K562 (cell line): Measurements from ENCODE around the gene METTL3. TPM values are rescaled to one million over a fixed set of nuclear protein-coding genes. Genes with fewer than 3 reads are reported as not detected.

Experiments
- ATF6 ChIP-seq: sonication (generic); formaldehyde crosslinking; IDR thresholded peaks from 2 replicates; pipeline ENCODE4 v1.4.0; 2020; ENCODE audit warnings: mild to moderate bottlenecking, missing genetic modification reagents
- C11orf30 ChIP-seq: fragments of 450-650 bp; IDR thresholded peaks from 2 replicates; pipeline ENCODE4 v1.6.1; 2016; ENCODE audit warnings: low read depth, mild to moderate bottlenecking
- CREB1 ChIP-seq, 2 experiments: sonication (generic) in 1 of 2; formaldehyde crosslinking in 1 of 2; IDR thresholded peaks; 2 replicates each; pipeline versions ENCODE4 v1.6.1 to v1.8.0; 2012 to 2022; ENCODE audit warnings: inconsistent platforms in 1 of 2, mild to moderate bottlenecking in 1 of 2, missing genetic modification reagents in 1 of 2, moderate library complexity in 1 of 2
- EWSR1 ChIP-seq: fragments of 450-650 bp; IDR thresholded peaks from 2 replicates; pipeline ENCODE4 v1.6.1; 2018; ENCODE audit warnings: borderline replicate concordance, mild to moderate bottlenecking, low read depth, moderate library complexity; ENCODE audit not compliant: partially characterized antibody
- HDAC2 ChIP-seq: fragments of 450-650 bp; IDR thresholded peaks from 2 replicates; pipeline ENCODE4 v1.6.1; 2016; ENCODE audit warnings: mild to moderate bottlenecking
- KDM4B ChIP-seq, 2 experiments: fragments of 450-650 bp in 1 of 2; sonication (generic) in 1 of 2; IDR thresholded peaks; 2 replicates each; pipeline ENCODE4 v1.6.1; 2016 to 2017; ENCODE audit warnings: borderline replicate concordance in 2 of 2, antibody characterized with exemption in 1 of 2, low read depth in 1 of 2, mild to moderate bottlenecking in 1 of 2
- NCOA1 ChIP-seq: fragments of 450-650 bp; IDR thresholded peaks from 2 replicates; pipeline ENCODE4 v1.6.1; 2016; ENCODE audit warnings: low read depth
- RAD51 ChIP-seq: fragments of 450-650 bp; IDR thresholded peaks from 2 replicates; pipeline ENCODE4 v1.7.1; 2016; ENCODE audit warnings: low read depth, mild to moderate bottlenecking, borderline replicate concordance
- RBFOX2 ChIP-seq: fragments of 200-400 bp; formaldehyde crosslinking; IDR thresholded peaks from 2 replicates; pipeline ENCODE4 v1.6.1; 2017; ENCODE audit warnings: low read depth, mild to moderate bottlenecking, low read length, moderate library complexity
- RBM25 ChIP-seq: fragments of 200-400 bp; formaldehyde crosslinking; IDR thresholded peaks from 2 replicates; pipeline ENCODE4 v1.6.1; 2018; ENCODE audit warnings: low read length, low read depth, moderate library complexity; ENCODE audit not compliant: severe bottlenecking
- SMARCA4 ChIP-seq: fragments of 450-650 bp; IDR thresholded peaks from 2 replicates; pipeline ENCODE4 v1.6.1; 2016
- STAT6 ChIP-seq: sonication (generic); formaldehyde crosslinking; IDR thresholded peaks from 2 replicates; pipeline ENCODE4 v1.8.1; 2023; ENCODE audit warnings: mild to moderate bottlenecking, missing genetic modification reagents
- TBP ChIP-seq: optimal IDR thresholded peaks from 2 replicates; pipeline ENCODE3; 2011; ENCODE audit warnings: low read depth, low read length, improper control_type of control experiment
- ZNF324 ChIP-seq: fragments of 250-450 bp; sonication (Bioruptor Pico); IDR thresholded peaks from 2 replicates; pipeline ENCODE4 v1.4.0; 2020; ENCODE audit warnings: mild to moderate bottlenecking
- polyA plus RNA-seq, 8 experiments: library from polyadenylated mRNA; depleted of rRNA in 4 of 8; stranded (reverse) in 5 of 8; unstranded in 3 of 8; fragments of >200 nt; fragmentation: Nextera tagmentation in 2 of 8; fragmentation: Illumina TruSeq in 1 of 8; extraction: Ambion mirVana in 2 of 8; extraction: Trizol in 1 of 8; gene quantifications; 2 replicates each; pipeline versions ENCODE4 v1.2.1 to v1.2.3, GENCODE V29; 2011 to 2014; ENCODE audit warnings: inconsistent platforms in 1 of 8, missing spikeins in 1 of 8
- total RNA-seq, 7 experiments: library from RNA; depleted of rRNA in 6 of 7; stranded (reverse); fragments of >200 nt in 6 of 7; fragmentation: Illumina TruSeq in 2 of 7; extraction: Trizol in 2 of 7; gene quantifications; 2 replicates each; pipeline versions ENCODE4 v1.2.1 to v1.2.3, GENCODE V29; 2011 to 2021; ENCODE audit warnings: low replicate concordance in 1 of 7
- TF ChIP-seq, protein P1 (sequence below): sonication (generic); formaldehyde crosslinking; IDR thresholded peaks from 2 replicates; pipeline ENCODE4 v1.8.1; 2022; ENCODE audit warnings: missing genetic modification reagents
- TF ChIP-seq, protein P2 (sequence below): sonication (generic); formaldehyde crosslinking; IDR thresholded peaks from 2 replicates; pipeline ENCODE4 v1.8.0; 2022; ENCODE audit warnings: mild to moderate bottlenecking, missing genetic modification reagents

The METTL3 gene
- total and polyA plus RNA-seq, 9 of the 15 experiments (the other 6 are each of a cell fraction or from before 2014, with no cell fraction given): 42.1 to 151 (median 65.7) TPM

- TF ChIP-seq CREB1 (IDR thresholded peaks at IDR 0.05): peak; percentile 77
- peak; percentile 74 for TF ChIP-seq CREB1 (CRISPR knock-in tag; IDR thresholded peaks at IDR 0.05)
- 0 out of 4 replicates have a peak, but pooled peaks of 1 of the 2 experiments have one; percentile 71 for TF ChIP-seq KDM4B (IDR thresholded peaks at IDR 0.05; ENCODE audit: borderline replicate concordance in 2 of 2, low read depth in 1 of 2)
- TF ChIP-seq C11orf30: peak; percentile 79
- TF ChIP-seq RBFOX2: peak; percentile 91
- TF ChIP-seq, protein P1, sequence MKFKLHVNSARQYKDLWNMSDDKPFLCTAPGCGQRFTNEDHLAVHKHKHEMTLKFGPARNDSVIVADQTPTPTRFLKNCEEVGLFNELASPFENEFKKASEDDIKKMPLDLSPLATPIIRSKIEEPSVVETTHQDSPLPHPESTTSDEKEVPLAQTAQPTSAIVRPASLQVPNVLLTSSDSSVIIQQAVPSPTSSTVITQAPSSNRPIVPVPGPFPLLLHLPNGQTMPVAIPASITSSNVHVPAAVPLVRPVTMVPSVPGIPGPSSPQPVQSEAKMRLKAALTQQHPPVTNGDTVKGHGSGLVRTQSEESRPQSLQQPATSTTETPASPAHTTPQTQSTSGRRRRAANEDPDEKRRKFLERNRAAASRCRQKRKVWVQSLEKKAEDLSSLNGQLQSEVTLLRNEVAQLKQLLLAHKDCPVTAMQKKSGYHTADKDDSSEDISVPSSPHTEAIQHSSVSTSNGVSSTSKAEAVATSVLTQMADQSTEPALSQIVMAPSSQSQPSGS (CRISPR knock-in tag): no peak
- peak; percentile 51 for TF ChIP-seq HDAC2
- no peak for TF ChIP-seq ATF6 (CRISPR knock-in tag)
- TF ChIP-seq, protein P2, sequence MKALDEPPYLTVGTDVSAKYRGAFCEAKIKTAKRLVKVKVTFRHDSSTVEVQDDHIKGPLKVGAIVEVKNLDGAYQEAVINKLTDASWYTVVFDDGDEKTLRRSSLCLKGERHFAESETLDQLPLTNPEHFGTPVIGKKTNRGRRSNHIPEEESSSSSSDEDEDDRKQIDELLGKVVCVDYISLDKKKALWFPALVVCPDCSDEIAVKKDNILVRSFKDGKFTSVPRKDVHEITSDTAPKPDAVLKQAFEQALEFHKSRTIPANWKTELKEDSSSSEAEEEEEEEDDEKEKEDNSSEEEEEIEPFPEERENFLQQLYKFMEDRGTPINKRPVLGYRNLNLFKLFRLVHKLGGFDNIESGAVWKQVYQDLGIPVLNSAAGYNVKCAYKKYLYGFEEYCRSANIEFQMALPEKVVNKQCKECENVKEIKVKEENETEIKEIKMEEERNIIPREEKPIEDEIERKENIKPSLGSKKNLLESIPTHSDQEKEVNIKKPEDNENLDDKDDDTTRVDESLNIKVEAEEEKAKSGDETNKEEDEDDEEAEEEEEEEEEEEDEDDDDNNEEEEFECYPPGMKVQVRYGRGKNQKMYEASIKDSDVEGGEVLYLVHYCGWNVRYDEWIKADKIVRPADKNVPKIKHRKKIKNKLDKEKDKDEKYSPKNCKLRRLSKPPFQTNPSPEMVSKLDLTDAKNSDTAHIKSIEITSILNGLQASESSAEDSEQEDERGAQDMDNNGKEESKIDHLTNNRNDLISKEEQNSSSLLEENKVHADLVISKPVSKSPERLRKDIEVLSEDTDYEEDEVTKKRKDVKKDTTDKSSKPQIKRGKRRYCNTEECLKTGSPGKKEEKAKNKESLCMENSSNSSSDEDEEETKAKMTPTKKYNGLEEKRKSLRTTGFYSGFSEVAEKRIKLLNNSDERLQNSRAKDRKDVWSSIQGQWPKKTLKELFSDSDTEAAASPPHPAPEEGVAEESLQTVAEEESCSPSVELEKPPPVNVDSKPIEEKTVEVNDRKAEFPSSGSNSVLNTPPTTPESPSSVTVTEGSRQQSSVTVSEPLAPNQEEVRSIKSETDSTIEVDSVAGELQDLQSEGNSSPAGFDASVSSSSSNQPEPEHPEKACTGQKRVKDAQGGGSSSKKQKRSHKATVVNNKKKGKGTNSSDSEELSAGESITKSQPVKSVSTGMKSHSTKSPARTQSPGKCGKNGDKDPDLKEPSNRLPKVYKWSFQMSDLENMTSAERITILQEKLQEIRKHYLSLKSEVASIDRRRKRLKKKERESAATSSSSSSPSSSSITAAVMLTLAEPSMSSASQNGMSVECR: peak; percentile 92
- TF ChIP-seq ZNF324 (CRISPR knock-in tag): no peak
- no peak for TF ChIP-seq EWSR1
- no peak for TF ChIP-seq STAT6
- TF ChIP-seq NCOA1: 0 out of 2 replicates have a peak, but pooled peaks have one; percentile 18
- TF ChIP-seq SMARCA4: no peak
- peak; percentile 83 for TF ChIP-seq TBP
- 0 out of 2 replicates have a peak, but pooled peaks have one; percentile 32 for TF ChIP-seq RAD51
- no peak for TF ChIP-seq RBM25
Observed at GRCh38 chr14:21510735-21511657, at the start of gene METTL3 (continued).
